Measurements from ENCODE around the gene IL4R.
"Not testable (repeated sequence)": the region's sequence is repeated elsewhere in the genome, so short reads cannot be mapped to it uniquely, and the experiment has no call there.

The IL4R gene

GRCh38 chr16:27313422-27314160 lies at the start of gene IL4R:
TSS of gene IL4R (plus strand) at chr16:27313974. CDS start at chr16:27340204, 26,230 bp downstream.
- peak; percentile 69 for DNase-seq (ENCODE audit: low spot score)

- DNase-seq (ENCODE audit: low spot score), result no peak
Measured at GRCh38 chr16:27264151-27264550, 49.6 kb upstream of the IL4R start.

GRCh38 chr16:27265982-27266381 lies 47.8 kb upstream of the IL4R start:
- DNase-seq (ENCODE audit: low spot score), result no peak

- no peak for DNase-seq (ENCODE audit: low spot score)
Measured at GRCh38 chr16:27267037-27267677, 46.6 kb upstream of the IL4R start.

- peak; percentile 99 for DNase-seq (ENCODE audit: low spot score)
Measured at GRCh38 chr16:27268376-27269299, 45.1 kb upstream of the IL4R start, which contains the start of gene NSMCE1. TSS of gene NSMCE1 (minus strand) at chr16:27268772. CDS start at chr16:27257570, 11,202 bp downstream.

- DNase-seq (ENCODE audit: low spot score), result no peak
Measured at GRCh38 chr16:27269300-27270150, 44.2 kb upstream of the IL4R start.

- DNase-seq (ENCODE audit: low spot score), result no peak
Measured at GRCh38 chr16:27270349-27270748, 43.4 kb upstream of the IL4R start.

- DNase-seq (ENCODE audit: low spot score), result no peak
Measured at GRCh38 chr16:27272076-27272475, 41.7 kb upstream of the IL4R start.

GRCh38 chr16:27272697-27273096 lies 41.1 kb upstream of the IL4R start:
- DNase-seq (ENCODE audit: low spot score), result not testable (repeated sequence)

GRCh38 chr16:27273330-27273669 lies 40.5 kb upstream of the IL4R start:
- DNase-seq (ENCODE audit: low spot score), result no peak

- peak; percentile 39 for DNase-seq (ENCODE audit: low spot score)
Measured at GRCh38 chr16:27273670-27274423, 39.9 kb upstream of the IL4R start.

- not testable (repeated sequence) for DNase-seq (ENCODE audit: low spot score)
Measured at GRCh38 chr16:27274424-27274874, 39.3 kb upstream of the IL4R start.

GRCh38 chr16:27275394-27275793 lies 38.4 kb upstream of the IL4R start:
- DNase-seq (ENCODE audit: low spot score), result no peak

- DNase-seq (ENCODE audit: low spot score), result no peak
Measured at GRCh38 chr16:27281243-27281642, 32.5 kb upstream of the IL4R start.

GRCh38 chr16:27284865-27285675 lies 28.7 kb upstream of the IL4R start:
- no peak for DNase-seq (ENCODE audit: low spot score)

GRCh38 chr16:27285676-27286196 lies 28.0 kb upstream of the IL4R start:
- no peak for DNase-seq (ENCODE audit: low spot score)

GRCh38 chr16:27286451-27286850 lies 27.3 kb upstream of the IL4R start:
- DNase-seq (ENCODE audit: low spot score), result peak; percentile 94

- DNase-seq (ENCODE audit: low spot score), result no peak
Measured at GRCh38 chr16:27287051-27287811, 26.5 kb upstream of the IL4R start.

- DNase-seq (ENCODE audit: low spot score), result no peak
Measured at GRCh38 chr16:27287887-27288286, 25.9 kb upstream of the IL4R start.

Data from AG08395 (cell line).